SK-N-MC (cell line): Measurements from ENCODE around the gene PTPRN2.

Experiments
- EZH2 ChIP-seq: fragments of 200-600 bp; sonication (generic); IDR thresholded peaks from one replicate; pipeline ENCODE4 v1.6.1; 2017; ENCODE audit warnings: antibody characterized with exemption
- POLR2AphosphoS5 ChIP-seq: IDR thresholded peaks from 2 replicates; pipeline ENCODE4 v1.6.1; 2012; ENCODE audit warnings: mild to moderate bottlenecking, low read depth, low read length, borderline replicate concordance

GRCh38 chr7:157717211-157718174 is 870.1 kb downstream of the PTPRN2 start:
- TF ChIP-seq POLR2AphosphoS5 (no peak), EZH2 (no peak)
